GM21381 (cell line): Measurements from ENCODE around the gene RCAN2.

Source experiments
- ATAC-seq: cut with Tn5 transposase; IDR thresholded peaks from one replicate; pipeline ENCODE4 v1.9.1; 2021; ENCODE audit warnings: mild to moderate bottlenecking, moderate library complexity; ENCODE audit not compliant: unreplicated experiment

Gene RCAN2

GRCh38 chr6:46262928-46263706 lies 228.1 kb downstream of the RCAN2 start:
- no peak for ATAC-seq

- no peak for ATAC-seq
These were observed 233.0 kb downstream of the RCAN2 start for GRCh38 chr6:46258249-46258648.

GRCh38 chr6:46255528-46255927 lies 235.7 kb downstream of the RCAN2 start:
- no peak for ATAC-seq

- ATAC-seq: no peak
These were observed 236.3 kb downstream of the RCAN2 start for GRCh38 chr6:46254946-46255345.

- no peak for ATAC-seq
These were observed 236.9 kb downstream of the RCAN2 start for GRCh38 chr6:46254331-46254730.

GRCh38 chr6:46251583-46252339 lies 239.5 kb downstream of the RCAN2 start:
- no peak for ATAC-seq

- ATAC-seq: no peak
These were observed 243.1 kb downstream of the RCAN2 start for GRCh38 chr6:46248143-46248542.

GRCh38 chr6:46246727-46247126 lies 244.5 kb downstream of the RCAN2 start:
- no peak for ATAC-seq

GRCh38 chr6:46246081-46246480 lies 245.2 kb downstream of the RCAN2 start:
- ATAC-seq: no peak

- no peak for ATAC-seq
These were observed 246.6 kb downstream of the RCAN2 start for GRCh38 chr6:46244670-46245069.

GRCh38 chr6:46243754-46244153 lies 247.5 kb downstream of the RCAN2 start:
- ATAC-seq: no peak

- ATAC-seq: no peak
These were observed 248.3 kb downstream of the RCAN2 start for GRCh38 chr6:46242921-46243320.

GRCh38 chr6:46240866-46241565 lies 250.2 kb downstream of the RCAN2 start:
- ATAC-seq: no peak

- ATAC-seq: no peak
These were observed 254.5 kb downstream of the RCAN2 start for GRCh38 chr6:46236752-46237151.

GRCh38 chr6:46235242-46235641 lies 256.0 kb downstream of the RCAN2 start:
- ATAC-seq: no peak

GRCh38 chr6:46234700-46235099 lies 256.5 kb downstream of the RCAN2 start:
- ATAC-seq: no peak

- no peak for ATAC-seq
These were observed 257.1 kb downstream of the RCAN2 start for GRCh38 chr6:46234156-46234556.

GRCh38 chr6:46233129-46233528 lies 258.1 kb downstream of the RCAN2 start:
- no peak for ATAC-seq

- no peak for ATAC-seq
These were observed 269.0 kb downstream of the RCAN2 start for GRCh38 chr6:46222286-46222685.

GRCh38 chr6:46221222-46221793 lies 269.9 kb downstream of the RCAN2 start:
- peak; percentile 55 for ATAC-seq
